ENCODE results near the gene IGFBP3.

Gene IGFBP3

GRCh38 chr7:45918556-45918955 lies 2.5 kb downstream of the IGFBP3 start:
- H3K4me2 ChIP-seq (ENCODE audit: low read length) = no peak overlapping the region
- H4K20me1 ChIP-seq (ENCODE audit: insufficient read depth, low read length) = no peaks in the 10 kb centered on the region
- no peak overlapping the region for H3K4me3 ChIP-seq (ENCODE audit: low read depth, low read length, poor library complexity, severe bottlenecking)
- H3K27ac ChIP-seq (ENCODE audit: low read depth, low read length, poor library complexity, severe bottlenecking) = no peak overlapping the region
- H3K79me2 ChIP-seq (ENCODE audit: insufficient read depth, low read length) = no peaks in the 10 kb centered on the region
- H3K9ac ChIP-seq (ENCODE audit: low read length) = no peak overlapping the region
- no peak for TF ChIP-seq EZH2 (IDR thresholded peaks at IDR 0.05; ENCODE audit: borderline replicate concordance, low read length)
- no peak for TF ChIP-seq CTCF (IDR thresholded peaks at IDR 0.05; ENCODE audit: low read length)
- H2AFZ ChIP-seq (ENCODE audit: low read length) = no peak overlapping the region
- H3K4me1 ChIP-seq (ENCODE audit: insufficient read depth, low read length, severe bottlenecking) = no peaks in the 10 kb centered on the region
- H3K27me3 ChIP-seq (ENCODE audit: insufficient read depth, low read length) = no peaks in the 10 kb centered on the region
- no peaks in the 10 kb centered on the region for H3K9me3 ChIP-seq (ENCODE audit: low read length)
- H3K9me2 ChIP-seq (ENCODE audit: low read depth, low read length) = no peaks in the 10 kb centered on the region
- no peaks in the 10 kb centered on the region for H3F3A ChIP-seq (ENCODE audit: insufficient read depth, low read length)
- no peaks in the 10 kb centered on the region for H3K36me3 ChIP-seq (ENCODE audit: insufficient read depth, low read length)

DNA sequence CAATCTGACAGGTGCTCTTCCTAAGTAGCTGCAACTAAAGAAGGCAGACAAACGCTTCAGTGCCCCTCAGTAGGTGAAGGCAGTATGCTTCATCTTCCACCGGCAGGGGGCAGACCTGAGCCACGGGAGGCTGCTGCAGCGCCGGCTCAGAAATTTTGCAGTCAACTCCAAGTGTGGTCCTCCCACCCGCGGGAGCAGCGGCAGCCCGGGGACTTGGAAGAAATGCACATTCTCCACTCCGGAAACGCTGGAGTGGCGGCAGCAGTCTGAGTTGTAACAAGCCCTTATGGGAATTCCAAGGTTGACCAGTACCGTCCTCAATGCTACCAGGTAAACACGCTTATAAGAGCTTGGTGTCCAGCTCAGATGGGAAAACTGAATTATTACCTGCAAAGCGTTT lies 3.4 kb downstream of the IGFBP3 start:
- Histone ChIP-seq H3K4me3 (ENCODE audit: low read depth, low read length, poor library complexity, severe bottlenecking) (no peak overlapping the region), H3F3A (ENCODE audit: insufficient read depth, low read length) (no peaks in the 10 kb centered on the region), H4K20me1 (ENCODE audit: insufficient read depth, low read length) (no peaks in the 10 kb centered on the region), H3K79me2 (ENCODE audit: insufficient read depth, low read length) (no peaks in the 10 kb centered on the region), H3K27me3 (ENCODE audit: insufficient read depth, low read length) (no peaks in the 10 kb centered on the region), H3K36me3 (ENCODE audit: insufficient read depth, low read length) (no peaks in the 10 kb centered on the region), H3K9me3 (ENCODE audit: low read length) (no peaks in the 10 kb centered on the region), H3K9me2 (ENCODE audit: low read depth, low read length) (no peaks in the 10 kb centered on the region), H3K9ac (ENCODE audit: low read length) (no peak overlapping the region), H2AFZ (ENCODE audit: low read length) (no peak overlapping the region), H3K4me1 (ENCODE audit: insufficient read depth, low read length, severe bottlenecking) (no peaks in the 10 kb centered on the region), H3K4me2 (ENCODE audit: low read length) (no peak overlapping the region), H3K27ac (ENCODE audit: low read depth, low read length, poor library complexity, severe bottlenecking) (no peak overlapping the region)
- TF ChIP-seq CTCF (IDR thresholded peaks at IDR 0.05; ENCODE audit: low read length) (peak; percentile 97), EZH2 (IDR thresholded peaks at IDR 0.05; ENCODE audit: borderline replicate concordance, low read length) (no peak)

GRCh38 chr7:45917064-45917463 lies 4.0 kb downstream of the IGFBP3 start:
- H3K79me2 ChIP-seq (ENCODE audit: insufficient read depth, low read length) = no peaks in the 10 kb centered on the region

More at GRCh38 chr7:45917064-45917463, 4.0 kb downstream of the IGFBP3 start:
- H3K4me2 ChIP-seq (ENCODE audit: low read length) = no peak overlapping the region
- H3K4me1 ChIP-seq (ENCODE audit: insufficient read depth, low read length, severe bottlenecking) = no peaks in the 10 kb centered on the region
- no peaks in the 10 kb centered on the region for H3K9me3 ChIP-seq (ENCODE audit: low read length)
- H3K4me3 ChIP-seq (ENCODE audit: low read depth, low read length, poor library complexity, severe bottlenecking) = no peak overlapping the region
- H3K9ac ChIP-seq (ENCODE audit: low read length) = no peak overlapping the region
- H3K9me2 ChIP-seq (ENCODE audit: low read depth, low read length) = no peaks in the 10 kb centered on the region
- no peaks in the 10 kb centered on the region for H4K20me1 ChIP-seq (ENCODE audit: insufficient read depth, low read length)
- no peak overlapping the region for H2AFZ ChIP-seq (ENCODE audit: low read length)
- H3K27me3 ChIP-seq (ENCODE audit: insufficient read depth, low read length) = no peaks in the 10 kb centered on the region
- no peaks in the 10 kb centered on the region for H3F3A ChIP-seq (ENCODE audit: insufficient read depth, low read length)
- H3K36me3 ChIP-seq (ENCODE audit: insufficient read depth, low read length) = no peaks in the 10 kb centered on the region
- H3K27ac ChIP-seq (ENCODE audit: low read depth, low read length, poor library complexity, severe bottlenecking) = no peak overlapping the region
- TF ChIP-seq EZH2 (IDR thresholded peaks at IDR 0.05; ENCODE audit: borderline replicate concordance, low read length) = no peak
- no peak for TF ChIP-seq CTCF (IDR thresholded peaks at IDR 0.05; ENCODE audit: low read length)
